GM23338 (cell line): ENCODE results near the gene IL15RA. TPM values are rescaled to one million over a fixed set of nuclear protein-coding genes. Genes with fewer than 3 reads are reported as not detected.
"Not testable (repeated sequence)": the region's sequence is repeated elsewhere in the genome, so short reads cannot be mapped to it uniquely, and the experiment has no call there.

ENCODE experiments used
- ATAC-seq: fragments of 200-7000 bp; cut with Tn5 transposase; 3 replicates; pipeline ENCODE4 v1.9.1; 2020
- DNase-seq: peaks from one replicate; pipeline ENCODE4 v3.0.0-alpha.2; 2015; ENCODE audit warnings: low spot score
- H2AFZ ChIP-seq: fragments of 200-600 bp; sonication (generic); 2 replicates; pipeline ENCODE4 v1.8.0; 2016; ENCODE audit warnings: antibody characterized with exemption, mild to moderate bottlenecking, moderate library complexity
- H3F3A ChIP-seq: fragments of 200-600 bp; sonication (generic); replicated peaks from 2 replicates; pipeline ENCODE4 v1.8.0; 2017; ENCODE audit warnings: antibody characterized with exemption, mixed run types, low read depth
- H3K27ac ChIP-seq: fragments of 200-600 bp; sonication (generic); 2 replicates; pipeline ENCODE4 v1.6.1; 2016; ENCODE audit warnings: low read depth
- H3K27me3 ChIP-seq: fragments of 200-600 bp; sonication (generic); 2 replicates; pipeline ENCODE4 v1.8.0; 2016; ENCODE audit warnings: mild to moderate bottlenecking, mixed run types, moderate library complexity; ENCODE audit not compliant: insufficient read depth
- H3K36me3 ChIP-seq: fragments of 200-600 bp; sonication (generic); 2 replicates; pipeline ENCODE4 v1.8.0; 2016; ENCODE audit warnings: mild to moderate bottlenecking; ENCODE audit not compliant: insufficient read depth
- H3K4me1 ChIP-seq: fragments of 200-600 bp; sonication (generic); 2 replicates; pipeline ENCODE4 v1.8.0; 2016; ENCODE audit warnings: mild to moderate bottlenecking, moderate library complexity; ENCODE audit not compliant: insufficient read depth
- H3K4me2 ChIP-seq: fragments of 200-600 bp; sonication (generic); 2 replicates; pipeline ENCODE4 v1.7.1; 2017; ENCODE audit warnings: mixed run types
- H3K4me3 ChIP-seq: fragments of 200-600 bp; sonication (generic); 2 replicates; pipeline ENCODE4 v1.6.1; 2016; ENCODE audit warnings: mixed run types
- H3K79me2 ChIP-seq: fragments of 200-600 bp; sonication (generic); replicated peaks from 2 replicates; pipeline ENCODE4 v1.8.0; 2017; ENCODE audit warnings: mild to moderate bottlenecking; ENCODE audit not compliant: insufficient read depth
- H3K9me2 ChIP-seq: fragments of 200-600 bp; sonication (generic); 2 replicates; pipeline ENCODE4 v1.8.0; 2017; ENCODE audit not compliant: insufficient read depth
- H4K20me1 ChIP-seq: fragments of 200-600 bp; sonication (generic); replicated peaks from 2 replicates; pipeline ENCODE4 v1.8.0; 2017; ENCODE audit warnings: mild to moderate bottlenecking; ENCODE audit not compliant: insufficient read depth
- H3K27ac Mint-ChIP-seq: 2 replicates; pipeline ENCODE4 v1.8.0; 2020; ENCODE audit warnings: inconsistent platforms, mild to moderate bottlenecking, moderate library complexity, mixed read lengths
- H3K27me3 Mint-ChIP-seq: 3 replicates; pipeline ENCODE4 v1.8.0; 2022; ENCODE audit warnings: low read depth, mild to moderate bottlenecking, moderate library complexity, mixed read lengths, inconsistent platforms; ENCODE audit not compliant: insufficient read depth, poor library complexity
- H3K36me3 Mint-ChIP-seq: 3 replicates; pipeline ENCODE4 v1.8.0; 2021; ENCODE audit warnings: low read depth, mild to moderate bottlenecking, inconsistent platforms, moderate library complexity, mixed read lengths
- H3K4me1 Mint-ChIP-seq: 3 replicates; pipeline ENCODE4 v1.8.0; 2020; ENCODE audit warnings: mild to moderate bottlenecking, inconsistent platforms, mixed read lengths
- H3K4me3 Mint-ChIP-seq: 3 replicates; pipeline ENCODE4 v1.8.0; 2021; ENCODE audit warnings: moderate library complexity, mild to moderate bottlenecking, inconsistent platforms, mixed read lengths
- H3K9me3 Mint-ChIP-seq: 3 replicates; pipeline ENCODE4 v1.8.0; 2020; ENCODE audit warnings: moderate library complexity, mild to moderate bottlenecking, inconsistent platforms, mixed read lengths
- CREB1 ChIP-seq: fragments of 250-450 bp; sonication (Bioruptor Pico); IDR thresholded peaks from 2 replicates; pipeline ENCODE4 v1.5.0; 2020; ENCODE audit warnings: low read depth, mild to moderate bottlenecking, moderate library complexity
- JUNB ChIP-seq: IDR thresholded peaks from one replicate; pipeline ENCODE4 v1.6.1; 2016; ENCODE audit warnings: antibody characterized with exemption; ENCODE audit not compliant: unreplicated experiment
- polyA plus RNA-seq: library from polyadenylated mRNA; unstranded; fragments of >200 nt; fragmentation: Nextera tagmentation; extraction: Ambion mirVana; gene quantifications from 2 replicates; pipeline ENCODE4 v1.2.1, GENCODE V29; 2016
- total RNA-seq: library from RNA; depleted of rRNA; stranded (reverse); fragments of >200 nt; shearing (Covaris generic); gene quantifications from 2 replicates; pipeline ENCODE4 v1.2.3, GENCODE V29; 2014
- TF ChIP-seq, protein P1 (sequence below): fragments of 250-450 bp; sonication (Bioruptor Pico); IDR thresholded peaks from 2 replicates; pipeline ENCODE4 v1.5.0; 2020; ENCODE audit warnings: mild to moderate bottlenecking, moderate library complexity
- TF ChIP-seq, protein P2 (sequence below): IDR thresholded peaks from one replicate; pipeline ENCODE4 v1.6.1; 2018; ENCODE audit warnings: antibody characterized with exemption; ENCODE audit not compliant: unreplicated experiment

The IL15RA gene
- total and polyA plus RNA-seq, 2 experiments from 2014 or later = 1.6 to 2.2 TPM

DNA sequence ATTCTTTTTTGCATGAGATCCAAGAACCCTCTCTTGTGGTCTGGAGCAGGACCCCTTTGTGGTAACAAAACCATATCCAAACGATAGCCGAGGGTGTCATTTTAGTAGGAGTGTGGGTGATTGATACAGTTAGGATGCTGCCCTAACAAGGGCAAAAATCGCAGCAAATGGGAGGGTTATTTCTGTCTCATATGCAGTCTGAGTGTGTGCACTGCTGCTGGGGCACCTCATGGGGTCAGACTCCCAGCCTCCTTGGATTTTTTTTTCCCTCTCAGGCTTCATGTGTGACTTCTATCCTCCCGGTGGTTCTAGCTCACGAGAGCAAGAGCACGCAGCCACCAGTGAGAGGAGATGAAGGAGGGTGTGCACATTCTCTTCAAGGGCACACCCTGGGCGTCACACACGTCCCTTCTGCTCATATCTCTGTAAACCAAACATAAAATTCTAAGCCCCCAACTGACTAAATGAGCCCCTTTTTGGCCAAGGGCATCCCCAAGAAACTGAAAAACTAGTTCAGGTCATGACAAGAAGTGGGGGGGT is 28.6 kb upstream of the IL15RA start:
- no peak overlapping the region; the same call in 1 of the 2 replicates for H3K27ac Mint-ChIP-seq
- no peaks in the 10 kb centered on the region for H3K36me3 Mint-ChIP-seq
- Histone ChIP-seq H3F3A (no peaks in the 10 kb centered on the region), H3K4me1 (no peaks in the 10 kb centered on the region), H3K9me2 (no peaks in the 10 kb centered on the region), H3K27me3 (no peaks in the 10 kb centered on the region), H4K20me1 (no peaks in the 10 kb centered on the region), H3K27ac (no peak overlapping the region), H3K4me3 (no peak overlapping the region), H3K36me3 (no peaks in the 10 kb centered on the region), H3K79me2 (no peaks in the 10 kb centered on the region), H2AFZ (peak overlapping the region; percentile 40; the same call in 1 of the 2 replicates), H3K4me2 (no peak overlapping the region)
- ATAC-seq (no peak), DNase-seq (no peak)
- H3K4me1 Mint-ChIP-seq = peaks cover 15% of the 10 kb centered on the region; the same call in 2 of the 3 replicates
- no peak overlapping the region for H3K4me3 Mint-ChIP-seq
- no peak for TF ChIP-seq CREB1 (CRISPR knock-in tag)
- H3K9me3 Mint-ChIP-seq = peaks cover 5% of the 10 kb centered on the region; the same call in 2 of the 3 replicates
- peaks cover 5% of the 10 kb centered on the region for H3K27me3 Mint-ChIP-seq

DNA sequence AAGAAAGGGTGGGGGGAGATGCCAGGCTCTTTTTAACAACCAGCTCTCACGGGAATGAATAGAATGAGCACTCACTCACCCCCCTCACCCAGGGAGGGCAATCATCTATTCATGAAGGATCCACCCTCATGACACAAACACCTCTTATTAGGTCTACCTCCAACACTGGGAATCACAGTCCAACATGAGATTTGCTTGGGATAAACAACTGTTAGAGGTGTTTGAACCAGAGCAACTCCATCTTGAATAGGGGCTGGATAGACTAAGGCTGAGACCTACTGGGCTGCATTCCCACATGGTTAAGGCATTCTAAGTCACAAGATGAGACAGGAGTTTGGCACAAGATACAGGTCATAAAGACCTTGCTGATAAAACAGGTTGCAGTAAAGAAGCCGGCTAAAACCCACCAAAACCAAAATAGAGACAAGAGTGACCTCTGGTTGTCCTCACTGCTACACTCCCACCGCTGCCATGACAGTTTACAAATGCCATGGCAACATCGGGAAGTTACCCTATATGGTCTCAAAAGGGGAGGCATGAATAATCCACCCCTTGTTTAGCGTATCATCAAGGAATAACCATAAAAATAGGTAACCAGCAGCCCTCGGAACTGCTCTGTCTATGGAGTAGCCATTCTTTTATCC is 27.9 kb upstream of the IL15RA start:
- not testable (repeated sequence) for H3K79me2 ChIP-seq, H3K4me2 ChIP-seq, H3K4me1 ChIP-seq, H3K36me3 ChIP-seq, H3K9me2 ChIP-seq, H3K27me3 ChIP-seq, H4K20me1 ChIP-seq, H3K36me3 Mint-ChIP-seq, H3K27ac ChIP-seq, H3K27me3 Mint-ChIP-seq, H3F3A ChIP-seq, H3K4me3 ChIP-seq, DNase-seq, H3K9me3 Mint-ChIP-seq, ATAC-seq, H3K4me3 Mint-ChIP-seq
- peak overlapping the region; percentile 40; the same call in 1 of the 2 replicates for H2AFZ ChIP-seq
- Mint-ChIP-seq H3K4me1 (peaks cover 20% of the 10 kb centered on the region; the same call in 2 of the 3 replicates), H3K27ac (peak overlapping the region; percentile 29; the same call in 1 of the 2 replicates)

DNA sequence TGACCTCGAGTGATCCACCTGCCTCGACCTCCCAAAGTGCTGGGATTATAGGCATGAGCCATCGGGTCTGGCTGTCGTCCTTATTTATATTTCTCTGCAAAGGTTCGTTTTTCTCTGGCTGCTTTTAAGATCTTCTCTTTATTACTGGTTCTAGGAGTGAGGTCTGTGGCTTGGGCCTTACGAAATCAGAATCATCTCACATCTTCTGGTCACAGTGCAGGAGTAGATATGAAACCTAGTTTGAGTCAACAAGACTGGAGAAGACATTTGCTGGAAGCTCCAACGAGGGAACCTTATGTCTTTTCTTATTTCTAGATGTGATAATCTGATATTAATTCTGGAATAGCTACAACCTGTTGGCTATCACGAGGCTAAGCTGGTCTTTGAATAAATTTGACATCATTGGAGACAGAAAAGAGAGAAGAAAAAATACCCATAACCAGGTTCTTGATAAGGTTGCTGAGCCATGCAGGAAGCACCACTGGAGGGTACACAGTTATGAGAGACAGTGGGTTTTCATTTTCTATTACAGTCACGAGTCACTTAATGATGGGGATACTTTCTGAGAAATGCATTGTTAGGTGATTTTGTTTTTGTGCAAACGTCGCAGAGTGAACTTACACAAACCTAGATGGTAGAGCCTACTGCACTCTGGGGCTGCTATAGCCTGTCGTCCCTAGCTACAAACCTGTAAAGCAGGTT is 25.6 kb upstream of the IL15RA start:
- H3K4me1 Mint-ChIP-seq = peaks cover 26% of the 10 kb centered on the region
- Histone ChIP-seq H3K4me2 (no peak overlapping the region), H2AFZ (no peak overlapping the region), H3K79me2 (no peaks in the 10 kb centered on the region), H3F3A (no peaks in the 10 kb centered on the region), H4K20me1 (no peaks in the 10 kb centered on the region), H3K4me1 (no peaks in the 10 kb centered on the region), H3K27me3 (no peaks in the 10 kb centered on the region), H3K36me3 (no peaks in the 10 kb centered on the region), H3K9me2 (no peaks in the 10 kb centered on the region), H3K27ac (no peak overlapping the region), H3K4me3 (no peak overlapping the region)
- H3K4me3 Mint-ChIP-seq = no peak overlapping the region
- no peak overlapping the region for H3K27ac Mint-ChIP-seq
- ATAC-seq = no peak
- H3K9me3 Mint-ChIP-seq = peaks cover 1% of the 10 kb centered on the region; the same call in 2 of the 3 replicates
- peaks cover 3% of the 10 kb centered on the region for H3K27me3 Mint-ChIP-seq
- no peaks in the 10 kb centered on the region for H3K36me3 Mint-ChIP-seq
- DNase-seq = no peak
- TF ChIP-seq, protein P1, sequence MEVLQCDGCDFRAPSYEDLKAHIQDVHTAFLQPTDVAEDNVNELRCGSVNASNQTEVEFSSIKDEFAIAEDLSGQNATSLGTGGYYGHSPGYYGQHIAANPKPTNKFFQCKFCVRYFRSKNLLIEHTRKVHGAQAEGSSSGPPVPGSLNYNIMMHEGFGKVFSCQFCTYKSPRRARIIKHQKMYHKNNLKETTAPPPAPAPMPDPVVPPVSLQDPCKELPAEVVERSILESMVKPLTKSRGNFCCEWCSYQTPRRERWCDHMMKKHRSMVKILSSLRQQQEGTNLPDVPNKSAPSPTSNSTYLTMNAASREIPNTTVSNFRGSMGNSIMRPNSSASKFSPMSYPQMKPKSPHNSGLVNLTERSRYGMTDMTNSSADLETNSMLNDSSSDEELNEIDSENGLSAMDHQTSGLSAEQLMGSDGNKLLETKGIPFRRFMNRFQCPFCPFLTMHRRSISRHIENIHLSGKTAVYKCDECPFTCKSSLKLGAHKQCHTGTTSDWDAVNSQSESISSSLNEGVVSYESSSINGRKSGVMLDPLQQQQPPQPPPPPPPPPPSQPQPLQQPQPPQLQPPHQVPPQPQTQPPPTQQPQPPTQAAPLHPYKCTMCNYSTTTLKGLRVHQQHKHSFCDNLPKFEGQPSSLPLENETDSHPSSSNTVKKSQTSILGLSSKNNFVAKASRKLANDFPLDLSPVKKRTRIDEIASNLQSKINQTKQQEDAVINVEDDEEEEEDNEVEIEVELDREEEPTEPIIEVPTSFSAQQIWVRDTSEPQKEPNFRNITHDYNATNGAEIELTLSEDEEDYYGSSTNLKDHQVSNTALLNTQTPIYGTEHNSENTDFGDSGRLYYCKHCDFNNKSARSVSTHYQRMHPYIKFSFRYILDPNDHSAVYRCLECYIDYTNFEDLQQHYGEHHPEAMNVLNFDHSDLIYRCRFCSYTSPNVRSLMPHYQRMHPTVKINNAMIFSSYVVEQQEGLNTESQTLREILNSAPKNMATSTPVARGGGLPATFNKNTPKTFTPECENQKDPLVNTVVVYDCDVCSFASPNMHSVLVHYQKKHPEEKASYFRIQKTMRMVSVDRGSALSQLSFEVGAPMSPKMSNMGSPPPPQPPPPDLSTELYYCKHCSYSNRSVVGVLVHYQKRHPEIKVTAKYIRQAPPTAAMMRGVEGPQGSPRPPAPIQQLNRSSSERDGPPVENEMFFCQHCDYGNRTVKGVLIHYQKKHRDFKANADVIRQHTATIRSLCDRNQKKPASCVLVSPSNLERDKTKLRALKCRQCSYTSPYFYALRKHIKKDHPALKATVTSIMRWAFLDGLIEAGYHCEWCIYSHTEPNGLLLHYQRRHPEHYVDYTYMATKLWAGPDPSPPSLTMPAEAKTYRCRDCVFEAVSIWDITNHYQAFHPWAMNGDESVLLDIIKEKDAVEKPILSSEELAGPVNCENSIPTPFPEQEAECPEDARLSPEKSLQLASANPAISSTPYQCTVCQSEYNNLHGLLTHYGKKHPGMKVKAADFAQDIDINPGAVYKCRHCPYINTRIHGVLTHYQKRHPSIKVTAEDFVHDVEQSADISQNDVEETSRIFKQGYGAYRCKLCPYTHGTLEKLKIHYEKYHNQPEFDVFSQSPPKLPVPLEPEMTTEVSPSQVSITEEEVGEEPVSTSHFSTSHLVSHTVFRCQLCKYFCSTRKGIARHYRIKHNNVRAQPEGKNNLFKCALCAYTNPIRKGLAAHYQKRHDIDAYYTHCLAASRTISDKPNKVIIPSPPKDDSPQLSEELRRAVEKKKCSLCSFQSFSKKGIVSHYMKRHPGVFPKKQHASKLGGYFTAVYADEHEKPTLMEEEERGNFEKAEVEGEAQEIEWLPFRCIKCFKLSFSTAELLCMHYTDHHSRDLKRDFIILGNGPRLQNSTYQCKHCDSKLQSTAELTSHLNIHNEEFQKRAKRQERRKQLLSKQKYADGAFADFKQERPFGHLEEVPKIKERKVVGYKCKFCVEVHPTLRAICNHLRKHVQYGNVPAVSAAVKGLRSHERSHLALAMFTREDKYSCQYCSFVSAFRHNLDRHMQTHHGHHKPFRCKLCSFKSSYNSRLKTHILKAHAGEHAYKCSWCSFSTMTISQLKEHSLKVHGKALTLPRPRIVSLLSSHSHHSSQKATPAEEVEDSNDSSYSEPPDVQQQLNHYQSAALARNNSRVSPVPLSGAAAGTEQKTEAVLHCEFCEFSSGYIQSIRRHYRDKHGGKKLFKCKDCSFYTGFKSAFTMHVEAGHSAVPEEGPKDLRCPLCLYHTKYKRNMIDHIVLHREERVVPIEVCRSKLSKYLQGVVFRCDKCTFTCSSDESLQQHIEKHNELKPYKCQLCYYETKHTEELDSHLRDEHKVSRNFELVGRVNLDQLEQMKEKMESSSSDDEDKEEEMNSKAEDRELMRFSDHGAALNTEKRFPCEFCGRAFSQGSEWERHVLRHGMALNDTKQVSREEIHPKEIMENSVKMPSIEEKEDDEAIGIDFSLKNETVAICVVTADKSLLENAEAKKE (CRISPR knock-in tag) = no peak
- TF ChIP-seq JUNB = no peak
- TF ChIP-seq, protein P2, sequence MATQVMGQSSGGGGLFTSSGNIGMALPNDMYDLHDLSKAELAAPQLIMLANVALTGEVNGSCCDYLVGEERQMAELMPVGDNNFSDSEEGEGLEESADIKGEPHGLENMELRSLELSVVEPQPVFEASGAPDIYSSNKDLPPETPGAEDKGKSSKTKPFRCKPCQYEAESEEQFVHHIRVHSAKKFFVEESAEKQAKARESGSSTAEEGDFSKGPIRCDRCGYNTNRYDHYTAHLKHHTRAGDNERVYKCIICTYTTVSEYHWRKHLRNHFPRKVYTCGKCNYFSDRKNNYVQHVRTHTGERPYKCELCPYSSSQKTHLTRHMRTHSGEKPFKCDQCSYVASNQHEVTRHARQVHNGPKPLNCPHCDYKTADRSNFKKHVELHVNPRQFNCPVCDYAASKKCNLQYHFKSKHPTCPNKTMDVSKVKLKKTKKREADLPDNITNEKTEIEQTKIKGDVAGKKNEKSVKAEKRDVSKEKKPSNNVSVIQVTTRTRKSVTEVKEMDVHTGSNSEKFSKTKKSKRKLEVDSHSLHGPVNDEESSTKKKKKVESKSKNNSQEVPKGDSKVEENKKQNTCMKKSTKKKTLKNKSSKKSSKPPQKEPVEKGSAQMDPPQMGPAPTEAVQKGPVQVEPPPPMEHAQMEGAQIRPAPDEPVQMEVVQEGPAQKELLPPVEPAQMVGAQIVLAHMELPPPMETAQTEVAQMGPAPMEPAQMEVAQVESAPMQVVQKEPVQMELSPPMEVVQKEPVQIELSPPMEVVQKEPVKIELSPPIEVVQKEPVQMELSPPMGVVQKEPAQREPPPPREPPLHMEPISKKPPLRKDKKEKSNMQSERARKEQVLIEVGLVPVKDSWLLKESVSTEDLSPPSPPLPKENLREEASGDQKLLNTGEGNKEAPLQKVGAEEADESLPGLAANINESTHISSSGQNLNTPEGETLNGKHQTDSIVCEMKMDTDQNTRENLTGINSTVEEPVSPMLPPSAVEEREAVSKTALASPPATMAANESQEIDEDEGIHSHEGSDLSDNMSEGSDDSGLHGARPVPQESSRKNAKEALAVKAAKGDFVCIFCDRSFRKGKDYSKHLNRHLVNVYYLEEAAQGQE = no peak
